WTC11 (cell line): Measurements from ENCODE around the gene PTPRC. TPM values are rescaled to one million over a fixed set of nuclear protein-coding genes. Genes with fewer than 3 reads are reported as not detected.

Experiments used
- ATAC-seq: fragments of 200-7000 bp; cut with Tn5 transposase; 2 replicates; pipeline ENCODE4 v1.10.0; 2021; ENCODE audit warnings: mild to moderate bottlenecking, moderate library complexity
- CTCF ChIA-PET: fragments of 300-600 bp; sonication (Branson Sonifier 250); formaldehyde crosslinking; loops from one replicate; lab custom pipeline; 2021; ENCODE audit warnings: antibody characterized with exemption; lab: Charles Lee
- POLR2A ChIA-PET: fragments of 350-600 bp; sonication (Branson Sonifier 250); formaldehyde crosslinking; loops from one replicate; lab custom pipeline; 2021; ENCODE audit warnings: antibody characterized with exemption; lab: Charles Lee
- DNase-seq: peaks from one replicate; pipeline ENCODE4 v3.0.0; 2021; ENCODE audit warnings: low spot score
- H3K27ac Mint-ChIP-seq: 2 replicates; pipeline ENCODE4 v1.8.0; 2021; ENCODE audit warnings: mixed read lengths
- H3K27me3 Mint-ChIP-seq: 2 replicates; pipeline ENCODE4 v1.8.0; 2021; ENCODE audit warnings: low read depth, mild to moderate bottlenecking, moderate library complexity, mixed read lengths
- H3K36me3 Mint-ChIP-seq: 2 replicates; pipeline ENCODE4 v1.8.0; 2021; ENCODE audit warnings: mixed read lengths
- H3K4me1 Mint-ChIP-seq: 2 replicates; pipeline ENCODE4 v1.8.0; 2022; ENCODE audit warnings: mixed read lengths
- H3K4me3 Mint-ChIP-seq: 2 replicates; pipeline ENCODE4 v1.8.0; 2021; ENCODE audit warnings: mild to moderate bottlenecking, moderate library complexity, mixed read lengths
- H3K9me3 Mint-ChIP-seq: 2 replicates; pipeline ENCODE4 v1.8.0; 2021; ENCODE audit warnings: mixed read lengths
- ATF1 ChIP-seq: sonication (generic); formaldehyde crosslinking; IDR thresholded peaks from 2 replicates; pipeline ENCODE4 v1.8.1; 2023; ENCODE audit warnings: mild to moderate bottlenecking, moderate library complexity, missing genetic modification reagents
- ATF3 ChIP-seq: sonication (generic); formaldehyde crosslinking; conservative IDR thresholded peaks from 2 replicates; pipeline ENCODE4 v1.8.1; 2022; ENCODE audit warnings: mild to moderate bottlenecking, missing genetic modification reagents
- ATF6 ChIP-seq: sonication (generic); formaldehyde crosslinking; IDR thresholded peaks from 2 replicates; pipeline ENCODE4 v1.8.1; 2023; ENCODE audit warnings: mild to moderate bottlenecking, missing genetic modification reagents
- CREB1 ChIP-seq: sonication (generic); formaldehyde crosslinking; IDR thresholded peaks from 2 replicates; pipeline ENCODE4 v1.8.0; 2023; ENCODE audit warnings: mild to moderate bottlenecking, missing genetic modification reagents
- ERG ChIP-seq: fragments of 250-450 bp; sonication (Bioruptor Pico); IDR thresholded peaks from 2 replicates; pipeline ENCODE4 v1.8.0; 2021; ENCODE audit warnings: mild to moderate bottlenecking
- GTF2I ChIP-seq: fragments of 250-450 bp; sonication (Bioruptor Pico); conservative IDR thresholded peaks from 2 replicates; pipeline ENCODE4 v1.4.0; 2021; ENCODE audit warnings: mild to moderate bottlenecking
- KAT7 ChIP-seq: sonication (generic); formaldehyde crosslinking; IDR thresholded peaks from 2 replicates; pipeline ENCODE4 v1.8.1; 2023; ENCODE audit warnings: missing genetic modification reagents, mild to moderate bottlenecking, borderline replicate concordance
- MAX ChIP-seq: sonication (generic); formaldehyde crosslinking; IDR thresholded peaks from 2 replicates; pipeline ENCODE4 v1.8.0; 2022; ENCODE audit warnings: mild to moderate bottlenecking, missing genetic modification reagents
- NFE2L1 ChIP-seq: sonication (generic); formaldehyde crosslinking; IDR thresholded peaks from 2 replicates; pipeline ENCODE4 v1.8.1; 2023; ENCODE audit warnings: missing genetic modification reagents
- NFYB ChIP-seq: sonication (generic); formaldehyde crosslinking; conservative IDR thresholded peaks from 2 replicates; pipeline ENCODE4 v1.8.0; 2022; ENCODE audit warnings: low read depth, missing genetic modification reagents
- NR1H2 ChIP-seq: sonication (generic); formaldehyde crosslinking; IDR thresholded peaks from 2 replicates; pipeline ENCODE4 v1.9.0; 2021; ENCODE audit warnings: mild to moderate bottlenecking, moderate library complexity, missing genetic modification reagents
- NR2C2 ChIP-seq: sonication (generic); formaldehyde crosslinking; IDR thresholded peaks from 2 replicates; pipeline ENCODE4 v1.8.0; 2022; ENCODE audit warnings: mild to moderate bottlenecking, missing genetic modification reagents
- OVOL2 ChIP-seq: fragments of 250-450 bp; sonication (Bioruptor Pico); IDR thresholded peaks from 2 replicates; pipeline ENCODE4 v1.9.0; 2021; ENCODE audit warnings: mild to moderate bottlenecking, borderline replicate concordance
- PRDM15 ChIP-seq: sonication (generic); formaldehyde crosslinking; IDR thresholded peaks from 2 replicates; pipeline ENCODE4 v1.8.0; 2022; ENCODE audit warnings: missing genetic modification reagents
- RELA ChIP-seq: sonication (generic); formaldehyde crosslinking; IDR thresholded peaks from 2 replicates; pipeline ENCODE4 v1.8.1; 2022; ENCODE audit warnings: missing genetic modification reagents, mild to moderate bottlenecking, borderline replicate concordance
- STAT6 ChIP-seq: sonication (generic); formaldehyde crosslinking; conservative IDR thresholded peaks from 2 replicates; pipeline ENCODE4 v1.8.1; 2023; ENCODE audit warnings: mild to moderate bottlenecking, low read depth, missing genetic modification reagents, moderate library complexity
- ZNF532 ChIP-seq: fragments of 250-450 bp; sonication (Bioruptor Pico); IDR thresholded peaks from 2 replicates; pipeline ENCODE4 v1.9.0; 2021; ENCODE audit warnings: mild to moderate bottlenecking, borderline replicate concordance
- ZNF671 ChIP-seq: fragments of 250-450 bp; sonication (Bioruptor Pico); IDR thresholded peaks from 2 replicates; pipeline ENCODE4 v1.8.0; 2021; ENCODE audit warnings: mild to moderate bottlenecking
- total RNA-seq: library from RNA; stranded (reverse); gene quantifications from 3 replicates; pipeline ENCODE4 v1.2.3, GENCODE V29; 2021

PTPRC gene
- total RNA-seq, 1 experiment from 2014 or later = 1.4 TPM

GRCh38 chr1:198682850-198683249 lies 44.0 kb downstream of the PTPRC start (continued):
- TF ChIP-seq ATF3 (CRISPR knock-in tag) = no peak
- TF ChIP-seq NFYB (CRISPR knock-in tag) = no peak
- no peak for TF ChIP-seq NR2C2 (CRISPR knock-in tag)
- TF ChIP-seq ZNF532 = no peak
- TF ChIP-seq NFE2L1 (CRISPR knock-in tag) = no peak
- no peak for TF ChIP-seq ATF6
- TF ChIP-seq STAT6 (CRISPR knock-in tag) = no peak

GRCh38 chr1:198683449-198683848 lies 44.6 kb downstream of the PTPRC start:
- no peaks in the 10 kb centered on the region for H3K27me3 Mint-ChIP-seq
- POLR2A ChIA-PET = no interaction called here
- no peak for ATAC-seq

More at GRCh38 chr1:198683449-198683848, 44.6 kb downstream of the PTPRC start:
- peaks cover 14% of the 10 kb centered on the region for H3K4me1 Mint-ChIP-seq
- H3K9me3 Mint-ChIP-seq = no peaks in the 10 kb centered on the region
- CTCF ChIA-PET = no interaction called here
- no peak for DNase-seq
- H3K36me3 Mint-ChIP-seq = no peaks in the 10 kb centered on the region
- no peak overlapping the region for H3K27ac Mint-ChIP-seq
- H3K4me3 Mint-ChIP-seq = no peak overlapping the region
- TF ChIP-seq KAT7 (no peak), MAX (CRISPR knock-in tag) (no peak), RELA (CRISPR knock-in tag) (no peak), GTF2I (CRISPR knock-in tag) (no peak), ZNF671 (CRISPR knock-in tag) (no peak), ATF1 (CRISPR knock-in tag) (no peak), OVOL2 (no peak), NR1H2 (no peak), PRDM15 (CRISPR knock-in tag) (no peak), CREB1 (CRISPR knock-in tag) (no peak), NFYB (CRISPR knock-in tag) (no peak), ERG (no peak)
